ENCODE data around the gene SLC39A11.
"Not testable (repeated sequence)": the region's sequence is repeated elsewhere in the genome, so short reads cannot be mapped to it uniquely, and the experiment has no call there.

The SLC39A11 gene

DNA sequence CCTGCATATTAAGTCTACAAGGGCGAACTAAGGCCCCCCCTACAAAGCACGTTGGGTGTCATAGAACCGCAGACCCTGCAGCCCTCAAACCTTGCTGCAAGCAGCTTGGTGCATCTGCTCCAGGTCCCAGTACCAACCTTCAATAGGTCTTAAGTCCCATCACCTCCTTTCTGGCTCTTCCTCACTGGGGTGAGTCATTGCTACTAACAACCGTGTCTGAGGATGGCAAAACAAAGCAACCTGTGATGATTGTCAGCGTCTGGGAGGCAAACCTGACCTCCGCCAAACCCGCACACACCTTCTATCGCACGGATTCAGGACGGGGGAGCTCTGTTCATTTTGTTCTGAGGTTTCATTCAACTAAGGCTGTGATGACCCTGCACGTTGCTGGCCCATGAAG, 138.9 kb downstream of the SLC39A11 start:
- Mint-ChIP-seq H3K27ac (no peak overlapping the region), H3K4me1 (peaks cover 9% of the 10 kb centered on the region), H3K4me3 (no peak overlapping the region), H3K9me3 (no peaks in the 10 kb centered on the region), H3K36me3 (no peaks in the 10 kb centered on the region)
- DNase-seq (ENCODE audit: low spot score in 2 of 2) (no peak), ATAC-seq (no peak)

- Mint-ChIP-seq H3K4me1 (peaks cover 9% of the 10 kb centered on the region), H3K36me3 (no peaks in the 10 kb centered on the region), H3K9me3 (no peaks in the 10 kb centered on the region), H3K27ac (no peak overlapping the region), H3K4me3 (no peak overlapping the region)
- ATAC-seq (no peak), DNase-seq (ENCODE audit: low spot score in 2 of 2) (no peak)
These were observed 139.7 kb downstream of the SLC39A11 start for GRCh38 chr17:72952641-72953315.

- ATAC-seq = no peak
- Mint-ChIP-seq H3K27ac (no peak overlapping the region), H3K4me3 (no peak overlapping the region), H3K36me3 (no peaks in the 10 kb centered on the region), H3K9me3 (no peaks in the 10 kb centered on the region), H3K4me1 (peaks cover 9% of the 10 kb centered on the region)
- DNase-seq (ENCODE audit: low spot score in 2 of 2) = no peak
These were observed 140.3 kb downstream of the SLC39A11 start for GRCh38 chr17:72952220-72952619.

- H3K4me3 Mint-ChIP-seq = no peak overlapping the region
- ATAC-seq = no peak
- H3K27ac Mint-ChIP-seq = no peak overlapping the region
- H3K9me3 Mint-ChIP-seq = no peaks in the 10 kb centered on the region
- no peaks in the 10 kb centered on the region for H3K36me3 Mint-ChIP-seq
- peaks cover 9% of the 10 kb centered on the region for H3K4me1 Mint-ChIP-seq
- no peak for DNase-seq (ENCODE audit: low spot score in 2 of 2)
These were observed 142.1 kb downstream of the SLC39A11 start for GRCh38 chr17:72950242-72950931.

- no peaks in the 10 kb centered on the region for H3K36me3 Mint-ChIP-seq
These were observed 144.4 kb downstream of the SLC39A11 start for GRCh38 chr17:72948115-72948514.

GRCh38 chr17:72947475-72947874, 145.0 kb downstream of the SLC39A11 start:
- Mint-ChIP-seq H3K4me3 (no peak overlapping the region), H3K9me3 (no peaks in the 10 kb centered on the region), H3K27ac (no peak overlapping the region), H3K4me1 (peaks cover under 1% of the 10 kb centered on the region), H3K36me3 (no peaks in the 10 kb centered on the region)
- DNase-seq (ENCODE audit: low spot score in 2 of 2) (no peak), ATAC-seq (no peak)

More at GRCh38 chr17:72948115-72948514, 144.4 kb downstream of the SLC39A11 start:
- DNase-seq (ENCODE audit: low spot score in 2 of 2) (no peak), ATAC-seq (no peak)
- Mint-ChIP-seq H3K27ac (no peak overlapping the region), H3K4me3 (no peak overlapping the region), H3K4me1 (peaks cover 7% of the 10 kb centered on the region), H3K9me3 (no peaks in the 10 kb centered on the region)

DNA sequence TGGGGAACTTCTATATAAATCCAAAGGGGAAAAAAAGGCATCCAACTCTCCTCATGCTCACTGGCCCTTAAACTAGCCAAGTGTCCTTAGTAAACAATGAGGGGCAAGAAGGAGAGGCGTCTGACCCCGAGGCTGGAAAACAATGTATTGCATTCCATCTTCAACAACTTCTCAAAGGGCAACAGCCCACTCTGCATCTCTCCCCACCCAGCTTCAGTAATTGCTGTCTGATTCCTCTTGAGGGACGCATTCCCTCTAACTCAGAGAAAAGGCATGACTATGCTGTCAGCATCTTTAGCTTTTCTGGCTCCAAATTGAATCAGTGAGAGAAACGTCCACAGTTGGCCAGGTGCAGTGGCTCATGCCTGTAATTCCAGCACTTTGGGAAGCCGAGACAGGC, 145.8 kb downstream of the SLC39A11 start:
- Mint-ChIP-seq H3K4me1 (no peaks in the 10 kb centered on the region), H3K9me3 (no peaks in the 10 kb centered on the region), H3K27ac (no peak overlapping the region), H3K4me3 (no peak overlapping the region), H3K36me3 (no peaks in the 10 kb centered on the region)
- no peak for ATAC-seq
- no peak for DNase-seq (ENCODE audit: low spot score in 2 of 2)

DNA sequence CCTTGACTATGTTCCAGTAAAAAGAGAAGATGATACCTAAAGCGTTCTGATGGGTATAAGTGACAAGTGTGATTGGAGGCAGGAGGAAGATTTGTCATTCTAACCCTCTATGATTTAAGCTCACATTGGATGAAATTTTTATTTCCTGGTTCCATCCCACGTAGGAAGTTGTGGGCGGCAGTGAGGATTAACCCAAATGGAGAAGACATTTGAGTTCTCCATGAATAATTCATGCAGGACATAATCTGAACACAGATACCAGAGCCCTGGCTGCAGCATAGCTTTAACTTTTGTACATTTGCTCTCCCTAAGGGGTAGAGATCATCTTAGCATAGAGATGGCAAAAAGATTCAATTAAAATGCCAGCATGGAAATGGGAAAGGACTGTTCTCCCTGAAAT, 146.3 kb downstream of the SLC39A11 start:
- H3K36me3 Mint-ChIP-seq = no peaks in the 10 kb centered on the region
- no peaks in the 10 kb centered on the region for H3K9me3 Mint-ChIP-seq
- H3K4me3 Mint-ChIP-seq = no peak overlapping the region
- H3K27ac Mint-ChIP-seq = peak overlapping the region; percentile 58
- ATAC-seq (no peak), DNase-seq (ENCODE audit: low spot score in 2 of 2) (no peak)
- no peaks in the 10 kb centered on the region for H3K4me1 Mint-ChIP-seq

DNA sequence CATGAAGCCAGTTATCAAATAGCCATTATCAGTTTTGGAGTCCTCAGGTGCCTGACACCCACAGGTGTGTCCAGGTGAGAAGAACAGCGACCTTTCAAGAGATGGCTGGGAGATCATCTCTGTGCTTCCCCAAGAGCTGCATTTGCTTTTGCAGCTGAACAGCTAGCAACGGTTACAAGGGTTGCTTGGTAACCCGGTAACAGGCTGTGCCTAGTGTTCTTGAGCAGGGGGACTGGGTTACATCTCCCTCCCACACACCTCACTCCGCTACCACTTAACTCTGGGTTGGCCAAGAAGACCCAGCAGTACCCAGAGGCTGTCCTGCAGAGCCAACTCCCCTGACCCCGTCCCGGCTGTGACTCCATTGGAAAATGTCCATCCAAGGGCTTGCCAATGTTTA, 147.0 kb downstream of the SLC39A11 start:
- ATAC-seq (no peak), DNase-seq (ENCODE audit: low spot score in 2 of 2) (no peak)
- H3K4me1 Mint-ChIP-seq = no peaks in the 10 kb centered on the region
- H3K36me3 Mint-ChIP-seq = no peaks in the 10 kb centered on the region
- H3K27ac Mint-ChIP-seq = peak overlapping the region; percentile 58
- no peak overlapping the region for H3K4me3 Mint-ChIP-seq
- no peaks in the 10 kb centered on the region for H3K9me3 Mint-ChIP-seq

DNA sequence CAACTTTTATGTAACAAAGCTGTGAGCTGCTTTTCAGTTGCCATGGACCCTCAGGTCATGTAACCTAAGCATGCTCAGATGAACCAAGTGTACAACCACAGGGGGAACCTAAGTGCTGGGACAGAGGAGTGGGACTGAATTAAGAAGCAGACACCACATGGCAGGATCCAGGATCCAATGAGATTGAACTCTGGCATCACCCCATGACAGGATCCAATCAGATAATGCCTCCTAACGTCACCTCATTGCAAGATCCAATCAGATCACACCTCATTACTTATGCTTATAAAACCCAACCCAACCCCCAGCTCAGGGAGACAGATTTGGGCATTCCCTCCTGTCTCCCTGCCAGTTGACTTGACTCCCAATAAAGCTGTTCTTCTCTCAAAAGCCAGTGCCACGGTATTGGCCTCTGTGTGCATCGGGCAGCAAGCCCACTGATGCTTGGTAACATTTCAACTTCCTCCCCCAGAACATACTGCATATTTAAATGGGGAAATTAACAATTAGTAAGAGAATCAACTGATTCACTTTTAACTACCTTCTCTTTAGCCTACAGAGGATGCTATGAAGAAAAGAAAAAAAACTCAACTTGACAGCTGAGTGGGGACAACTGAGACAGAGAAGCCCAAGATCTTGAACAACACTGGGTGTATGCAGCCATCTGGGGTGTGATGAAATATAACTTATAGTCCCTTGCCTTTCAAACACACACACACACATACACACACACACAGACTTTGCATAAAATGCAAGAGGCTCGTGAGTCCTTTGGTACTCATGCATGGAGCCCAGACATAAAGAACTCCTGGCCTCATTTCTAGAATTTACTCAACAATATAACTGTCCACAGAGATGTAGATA, 148.4 kb downstream of the SLC39A11 start:
- Mint-ChIP-seq H3K27ac (no peak overlapping the region), H3K9me3 (no peaks in the 10 kb centered on the region), H3K4me3 (no peak overlapping the region), H3K36me3 (no peaks in the 10 kb centered on the region), H3K4me1 (no peaks in the 10 kb centered on the region)
- DNase-seq (ENCODE audit: low spot score in 2 of 2) = no peak
- no peak for ATAC-seq

- ATAC-seq (no peak), DNase-seq (ENCODE audit: low spot score in 2 of 2) (no peak)
- Mint-ChIP-seq H3K9me3 (no peaks in the 10 kb centered on the region), H3K4me1 (no peaks in the 10 kb centered on the region), H3K4me3 (no peak overlapping the region), H3K27ac (no peak overlapping the region), H3K36me3 (no peaks in the 10 kb centered on the region)
These were observed 149.9 kb downstream of the SLC39A11 start for GRCh38 chr17:72942579-72942978.

- DNase-seq (ENCODE audit: low spot score in 2 of 2) = no peak
- Mint-ChIP-seq H3K27ac (no peak overlapping the region), H3K36me3 (no peaks in the 10 kb centered on the region), H3K4me3 (no peak overlapping the region), H3K4me1 (no peaks in the 10 kb centered on the region), H3K9me3 (no peaks in the 10 kb centered on the region)
- ATAC-seq = no peak
These were observed 152.0 kb downstream of the SLC39A11 start for GRCh38 chr17:72940496-72940895.

GRCh38 chr17:72938482-72938881, 154.0 kb downstream of the SLC39A11 start:
- DNase-seq (ENCODE audit: low spot score in 2 of 2) (no peak), ATAC-seq (no peak)
- Mint-ChIP-seq H3K9me3 (no peaks in the 10 kb centered on the region), H3K4me3 (no peak overlapping the region), H3K4me1 (no peaks in the 10 kb centered on the region), H3K27ac (no peak overlapping the region), H3K36me3 (no peaks in the 10 kb centered on the region)

GRCh38 chr17:72937707-72938106, 154.8 kb downstream of the SLC39A11 start:
- no peak for DNase-seq (ENCODE audit: low spot score in 2 of 2)
- no peak overlapping the region for H3K27ac Mint-ChIP-seq
- no peaks in the 10 kb centered on the region for H3K36me3 Mint-ChIP-seq
- no peaks in the 10 kb centered on the region for H3K9me3 Mint-ChIP-seq
- no peaks in the 10 kb centered on the region for H3K4me1 Mint-ChIP-seq
- no peak overlapping the region for H3K4me3 Mint-ChIP-seq
- no peak for ATAC-seq

DNA sequence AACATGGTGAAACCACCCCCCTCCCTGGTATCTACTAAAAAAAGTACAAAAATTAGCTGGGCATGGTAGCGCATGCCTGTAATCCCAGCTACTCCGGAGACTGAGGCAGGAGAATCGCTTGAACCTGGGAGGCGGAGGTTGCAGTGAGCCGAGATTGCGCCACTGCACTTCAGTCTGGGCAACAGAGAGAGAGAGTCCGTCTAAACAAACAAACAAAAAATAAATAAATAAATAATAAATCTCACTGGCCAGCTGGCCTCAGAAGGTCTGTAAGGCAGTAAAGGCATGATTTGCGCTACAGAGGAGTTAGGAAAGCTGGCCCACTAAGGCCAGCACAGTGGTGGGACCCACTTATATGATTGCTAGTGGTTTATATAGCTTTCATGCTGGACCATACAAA, 155.2 kb downstream of the SLC39A11 start:
- not testable (repeated sequence) for H3K4me3 Mint-ChIP-seq; DNase-seq (ENCODE audit: low spot score in 2 of 2); H3K4me1 Mint-ChIP-seq; H3K36me3 Mint-ChIP-seq; ATAC-seq; H3K9me3 Mint-ChIP-seq; H3K27ac Mint-ChIP-seq

DNA sequence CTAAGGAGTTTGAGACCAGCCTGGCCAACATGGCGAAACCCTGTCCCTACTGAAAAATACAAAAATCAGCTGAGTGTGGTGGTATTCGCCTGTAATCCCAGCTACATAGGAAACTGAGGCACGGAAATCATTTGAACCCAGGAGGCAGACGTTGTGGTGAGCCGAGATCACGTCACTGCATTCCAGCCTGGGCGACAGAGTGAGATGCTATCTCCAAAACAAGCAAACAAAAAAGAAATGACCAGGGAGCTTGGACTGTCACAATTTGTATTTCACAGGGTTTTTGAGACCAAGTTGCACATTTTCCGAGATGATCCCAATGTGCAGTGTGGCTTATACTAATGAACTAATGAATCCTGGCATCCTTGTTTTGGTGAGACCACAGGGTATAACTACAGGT, 156.5 kb downstream of the SLC39A11 start:
- H3K4me1 Mint-ChIP-seq = peaks cover 11% of the 10 kb centered on the region

More for the DNA sequence above, 156.5 kb downstream of the SLC39A11 start:
- H3K4me3 Mint-ChIP-seq = no peak overlapping the region
- H3K27ac Mint-ChIP-seq = no peak overlapping the region
- no peak for DNase-seq (ENCODE audit: low spot score in 2 of 2)
- no peaks in the 10 kb centered on the region for H3K36me3 Mint-ChIP-seq
- ATAC-seq = no peak
- H3K9me3 Mint-ChIP-seq = no peaks in the 10 kb centered on the region
